Activated gamma-delta T cell treated with anti-CD3 and anti-CD28 coated beads, Interleukin-2, amount 50 U/mL, for 16 hours (primary cell): ENCODE data around the gene CPNE7.

Experiments used
- DNase-seq: peaks from one replicate; pipeline ENCODE4 v3.0.0-alpha.2; 2020; ENCODE audit warnings: low read depth

Gene CPNE7

GRCh38 chr16:89549007-89549700 is 26.4 kb upstream of the CPNE7 start:
- no peak for DNase-seq

- no peak for DNase-seq
Measured at GRCh38 chr16:89550421-89551007, 25.0 kb upstream of the CPNE7 start.

DNA sequence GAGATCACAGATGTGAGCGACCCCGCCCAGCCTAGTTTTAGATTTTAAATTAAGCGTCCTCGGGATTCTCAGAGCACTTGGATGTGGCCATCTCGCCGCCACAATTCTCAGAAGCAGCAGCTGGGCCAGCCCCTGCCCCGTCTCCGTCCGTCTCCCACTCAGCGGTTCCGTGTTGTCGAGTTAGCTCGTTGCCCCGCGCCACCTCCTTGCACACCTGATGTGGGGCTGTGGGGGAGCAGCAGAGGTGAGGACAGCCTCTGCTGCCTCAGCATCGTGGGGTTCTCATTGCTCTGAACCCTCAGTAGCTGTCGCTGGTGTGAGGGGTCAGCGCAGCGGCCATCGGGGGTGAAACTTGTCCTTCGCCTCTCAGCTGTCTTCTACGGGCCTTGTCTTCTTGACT is 23.2 kb upstream of the CPNE7 start:
- DNase-seq = no peak

GRCh38 chr16:89552913-89553312 is 22.6 kb upstream of the CPNE7 start:
- DNase-seq = no peak

DNA sequence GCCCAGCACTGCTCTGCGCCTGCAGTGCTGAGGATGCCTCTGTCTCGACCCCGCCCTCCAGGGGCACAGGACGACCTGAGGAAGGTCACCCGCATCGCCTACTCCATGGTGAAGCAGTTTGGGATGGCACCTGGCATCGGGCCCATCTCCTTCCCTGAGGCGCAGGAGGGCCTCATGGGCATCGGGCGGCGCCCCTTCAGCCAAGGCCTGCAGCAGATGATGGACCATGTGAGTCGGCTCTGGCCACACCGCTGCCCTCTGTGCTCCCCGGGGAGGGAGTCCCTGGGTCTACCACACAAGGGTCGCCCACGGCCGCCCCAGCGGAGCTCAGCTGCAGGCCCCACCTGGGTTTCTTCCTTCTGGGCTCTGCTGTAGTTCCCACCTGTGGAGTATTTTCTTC is 21.8 kb upstream of the CPNE7 start:
- DNase-seq = no peak

GRCh38 chr16:89554343-89554742 is 21.2 kb upstream of the CPNE7 start:
- no peak for DNase-seq

GRCh38 chr16:89555265-89555664 is 20.3 kb upstream of the CPNE7 start:
- no peak for DNase-seq

GRCh38 chr16:89555780-89556179 is 19.8 kb upstream of the CPNE7 start:
- no peak for DNase-seq

DNA sequence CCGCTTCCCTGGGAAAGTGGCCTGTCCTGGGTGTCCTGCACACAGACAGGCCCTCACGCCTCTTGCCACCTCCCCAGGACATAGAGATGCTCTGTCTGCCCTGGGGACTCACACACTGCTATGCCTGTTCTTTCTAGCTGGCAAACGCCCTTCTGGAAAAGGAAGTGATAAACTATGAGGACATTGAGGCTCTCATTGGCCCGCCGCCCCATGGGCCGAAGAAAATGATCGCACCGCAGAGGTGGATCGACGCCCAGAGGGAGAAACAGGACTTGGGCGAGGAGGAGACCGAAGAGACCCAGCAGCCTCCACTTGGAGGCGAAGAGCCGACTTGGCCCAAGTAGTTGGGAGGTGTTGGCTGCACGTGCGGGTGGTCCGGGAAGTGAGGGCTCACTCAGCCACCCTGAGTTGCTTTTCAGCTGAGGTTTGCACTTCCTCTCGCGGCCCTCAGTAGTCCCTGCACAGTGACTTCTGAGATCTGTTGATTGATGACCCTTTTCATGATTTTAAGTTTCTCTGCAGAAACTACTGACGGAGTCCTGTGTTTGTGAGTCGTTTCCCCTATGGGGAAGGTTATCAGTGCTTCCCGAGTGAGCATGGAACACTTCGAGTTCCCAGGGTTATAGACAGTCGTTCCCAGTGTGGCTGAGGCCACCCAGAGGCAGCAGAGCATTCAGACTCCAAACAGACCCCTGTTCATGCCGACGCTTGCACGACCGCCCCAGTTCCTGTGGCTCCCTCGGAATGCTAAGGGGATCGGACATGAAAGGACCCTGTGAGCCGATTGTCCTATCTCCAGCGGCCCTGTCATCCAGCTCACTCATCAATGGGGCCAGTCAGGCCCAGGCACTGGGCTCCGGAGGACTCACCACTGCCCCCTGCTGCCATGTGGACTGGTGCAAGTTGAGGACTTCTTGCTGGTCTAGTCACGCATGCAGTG is 18.5 kb upstream of the CPNE7 start:
- DNase-seq = peak; percentile 76

GRCh38 chr16:89557690-89558490 is 17.7 kb upstream of the CPNE7 start:
- DNase-seq = no peak

DNA sequence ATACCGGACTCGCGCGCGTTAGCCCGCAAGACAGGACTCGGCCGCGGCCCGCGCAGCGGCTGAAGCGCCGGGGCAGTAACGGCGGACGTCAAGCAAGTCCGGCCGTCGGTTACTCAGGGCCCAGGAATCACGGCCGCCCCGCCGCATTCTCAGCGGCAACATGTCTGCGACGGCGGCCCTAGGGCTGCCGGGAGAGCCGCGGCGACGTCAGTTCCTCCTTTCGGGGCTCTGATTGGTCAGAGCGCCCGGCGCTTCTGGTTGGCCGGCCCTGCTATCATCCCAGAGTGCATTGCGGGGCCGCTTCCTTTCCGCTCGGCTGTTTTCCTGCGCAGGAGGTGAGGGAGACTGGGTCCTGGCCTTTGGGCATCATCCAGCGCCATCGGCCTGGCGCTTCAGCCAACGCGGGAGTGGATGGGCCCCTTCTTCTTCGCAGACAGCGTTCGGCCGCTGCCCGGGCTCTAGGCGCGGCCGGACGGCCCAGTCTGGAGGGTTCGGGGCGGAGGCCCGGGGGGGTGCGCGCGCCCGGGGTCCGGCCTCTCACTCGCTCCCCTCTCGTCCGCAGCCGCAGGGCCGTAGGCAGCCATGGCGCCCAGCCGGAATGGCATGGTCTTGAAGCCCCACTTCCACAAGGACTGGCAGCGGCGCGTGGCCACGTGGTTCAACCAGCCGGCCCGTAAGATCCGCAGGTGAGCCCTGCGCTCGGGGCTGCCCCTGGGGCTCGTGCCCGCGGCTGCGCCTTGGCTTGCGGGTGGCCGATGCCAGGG is 15.0 kb upstream of the CPNE7 start, which contains the start of gene RPL13:
Gene RPL13, plus strand, starts transcription at position 305 of the 764 bp plus-strand sequence. Its CDS starts 278 bp downstream, at position 583.
- DNase-seq = peak; percentile 89

- no peak for DNase-seq
Measured at GRCh38 chr16:89561142-89561883, 14.2 kb upstream of the CPNE7 start.

DNA sequence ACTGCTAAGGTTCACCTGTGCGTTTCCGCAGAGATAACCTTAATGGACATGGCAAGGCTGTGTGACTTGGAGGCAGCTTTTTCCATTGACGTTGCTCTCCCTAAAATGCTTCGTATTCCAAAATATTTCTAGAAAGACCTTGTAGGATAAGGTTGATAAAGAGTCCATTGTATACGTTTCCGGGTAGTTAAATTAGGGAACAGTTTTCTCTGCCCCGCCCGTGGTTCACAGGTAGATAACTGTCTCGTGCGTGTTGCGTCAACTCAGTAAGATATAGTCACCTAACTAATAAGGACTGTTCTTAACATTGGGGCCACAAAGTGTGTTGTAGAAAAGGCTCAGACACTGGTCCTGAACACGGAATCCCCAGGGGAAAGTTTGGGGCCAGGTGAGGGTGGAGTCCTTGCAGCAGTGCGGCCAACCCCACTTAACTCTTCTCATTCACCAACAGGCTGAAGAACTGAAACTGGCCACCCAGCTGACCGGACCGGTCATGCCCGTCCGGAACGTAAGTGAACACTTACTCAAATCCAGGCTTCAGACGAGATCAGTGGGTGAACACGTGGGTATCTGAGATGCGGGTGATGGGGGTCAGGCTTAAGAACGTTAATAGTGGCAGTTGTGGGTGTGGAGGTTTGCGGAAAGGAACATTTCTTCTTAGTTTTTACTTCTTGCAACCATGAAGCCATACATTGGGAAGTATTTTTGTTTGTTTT is 13.5 kb upstream of the CPNE7 start:
- no peak for DNase-seq

- DNase-seq = no peak
Measured at GRCh38 chr16:89562939-89563338, 12.6 kb upstream of the CPNE7 start.

- no peak for DNase-seq
Measured at GRCh38 chr16:89563639-89564392, 11.7 kb upstream of the CPNE7 start.

DNA sequence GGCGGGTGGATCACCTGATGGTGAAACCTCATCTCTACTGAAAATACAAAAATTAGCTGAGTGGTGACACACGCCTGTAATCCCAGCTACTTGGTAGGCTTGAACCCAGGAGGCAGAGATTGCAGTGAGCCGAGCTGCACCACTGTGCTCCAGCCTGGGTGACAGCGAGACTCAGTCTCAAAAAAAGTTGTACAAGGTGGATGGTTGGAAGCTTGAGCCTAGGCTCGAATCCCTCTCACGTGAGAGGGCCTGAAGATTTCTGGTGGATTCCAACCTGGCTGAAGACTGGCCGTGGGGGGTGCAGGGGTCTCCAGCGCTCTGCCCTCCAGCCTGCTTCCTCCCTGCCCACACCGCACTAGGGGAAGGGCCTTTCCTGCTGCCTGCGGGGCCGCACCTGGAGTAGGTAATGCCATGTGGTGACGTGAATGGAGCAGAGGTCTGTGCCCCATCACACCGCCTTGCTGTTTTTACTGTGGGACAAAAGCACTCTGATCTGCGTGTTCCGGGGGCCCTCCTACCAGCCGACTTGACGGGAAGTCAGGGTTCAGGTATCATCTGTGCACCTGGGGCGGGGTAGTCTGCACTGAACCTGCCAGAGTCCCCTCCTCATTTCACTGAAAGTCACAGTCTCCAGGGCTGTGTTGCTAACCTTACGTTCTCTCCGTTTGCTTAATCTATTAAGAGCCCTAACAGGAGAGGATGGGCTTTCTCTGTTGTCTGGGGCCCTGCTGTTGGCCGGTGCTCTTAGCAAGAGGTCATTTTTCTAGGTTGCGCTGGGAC is 10.9 kb upstream of the CPNE7 start:
- no peak for DNase-seq

DNA sequence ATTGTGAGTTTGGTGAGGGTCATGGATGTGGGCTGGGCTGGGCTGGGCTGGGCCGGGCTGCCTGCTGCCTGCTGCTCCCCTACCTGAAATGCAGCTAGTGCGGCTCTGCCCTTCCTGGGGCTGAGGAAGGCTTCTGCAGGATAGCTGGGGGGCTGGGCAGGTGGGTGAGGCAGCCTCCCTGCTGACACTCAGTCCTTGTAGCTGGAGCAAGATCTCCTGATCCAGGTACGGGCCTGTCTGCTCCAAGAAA is 10.4 kb upstream of the CPNE7 start:
- DNase-seq = no peak

DNA sequence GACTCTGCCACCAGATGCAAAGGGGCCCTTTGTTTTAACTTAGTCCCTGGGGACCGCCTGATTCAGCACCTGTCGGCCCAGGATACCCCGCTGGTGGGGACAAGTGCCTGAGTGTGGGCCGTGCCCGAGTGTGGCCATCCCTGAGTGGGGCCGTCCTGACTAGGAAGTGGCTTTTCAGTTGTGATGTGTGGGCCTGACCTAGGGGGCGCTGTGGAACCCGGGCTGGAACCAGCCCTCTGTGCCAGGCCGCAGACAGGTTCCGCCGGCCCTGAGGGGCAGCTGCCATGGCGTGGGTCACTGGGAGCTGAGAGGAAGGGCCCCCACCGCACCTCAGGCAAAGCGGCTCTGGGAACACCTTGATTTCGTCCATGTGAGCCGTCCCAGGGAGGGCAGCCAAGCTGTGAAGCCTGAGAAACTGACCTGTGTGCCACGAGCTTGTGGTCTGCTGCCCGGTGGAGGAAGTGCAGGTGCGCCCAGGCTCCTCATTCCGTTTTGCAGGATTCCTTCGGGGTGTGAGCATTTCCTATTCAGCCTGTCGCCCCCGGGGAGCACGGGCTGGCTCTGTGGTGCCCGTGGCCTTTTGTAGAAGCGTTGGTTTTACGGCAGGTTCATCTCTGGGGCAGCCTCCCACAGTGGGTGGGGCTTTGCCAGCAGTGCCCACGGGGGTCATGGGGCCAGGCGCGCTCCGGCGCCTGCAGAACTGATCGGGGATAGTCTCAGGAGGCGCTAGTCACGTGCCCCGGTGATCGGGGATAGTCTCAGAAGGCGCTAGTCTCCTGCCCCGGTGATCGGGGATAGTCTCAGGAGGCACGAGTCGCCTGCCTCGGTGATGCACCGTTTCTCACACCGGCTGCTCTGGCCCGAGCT is 9.8 kb upstream of the CPNE7 start:
- DNase-seq = no peak
